Right lobe of liver (tissue), 6 donors: ENCODE data around the gene SERPINA3. TPM values are rescaled to one million over a fixed set of nuclear protein-coding genes. Genes with fewer than 3 reads are reported as not detected.

Experiments
- ATAC-seq, 4 donors: fragments of 200-7000 bp; cut with Tn5 transposase; one replicate each; pipeline ENCODE4 v1.9.1; 2020; ENCODE audit warnings: mild to moderate bottlenecking in 4 of 4, moderate library complexity in 4 of 4
- DNase-seq, 3 donors: peaks; one replicate each; pipeline ENCODE4 v3.0.0-alpha.2; 2020
- H3K27ac ChIP-seq, 3 donors: fragments of 200-600 bp; one replicate each; pipeline ENCODE4 v1.8.0; 2022
- H3K27me3 ChIP-seq, 2 donors: fragments of 200-600 bp; one replicate each; pipeline ENCODE4 v1.8.0; 2022
- H3K36me3 ChIP-seq, 4 donors: fragments of 200-600 bp; sonication (generic) in 1 of 4; one replicate each; pipeline versions ENCODE4 v1.5.1 to v1.8.0; 2017 to 2022; ENCODE audit warnings: control low read depth in 1 of 4
- H3K4me1 ChIP-seq, 4 donors: fragments of 200-600 bp; sonication (generic) in 1 of 4; one replicate each; pipeline versions ENCODE4 v1.5.1 to v1.8.0; 2017 to 2022; ENCODE audit warnings: control low read depth in 1 of 4
- H3K4me3 ChIP-seq, 3 donors: fragments of 200-600 bp; one replicate each; pipeline ENCODE4 v1.8.0; 2022
- H3K9me3 ChIP-seq, 4 donors: fragments of 200-600 bp; sonication (generic) in 1 of 4; one replicate each; pipeline versions ENCODE4 v1.5.1 to v1.8.0; 2017 to 2022; ENCODE audit warnings: control low read depth in 1 of 4
- POLR2A ChIP-seq: fragments of 450-650 bp; IDR thresholded peaks from one replicate; pipeline ENCODE4 v1.6.1; 2017; ENCODE audit warnings: antibody characterized with exemption, mild to moderate bottlenecking
- WGBS: methylation state at CpG from one replicate; pipeline ENCODE4 v1.1.6; 2018; ENCODE audit warnings: low coverage, low lambda C conversion rate; ENCODE audit not compliant: insufficient coverage; ENCODE audit errors: missing lambda C conversion rate; 5-methylcytosine and 5-hydroxymethylcytosine counted together
- intact Hi-C, 2 donors: fragments of 100-400 bp; cut with DNase I; formaldehyde crosslinking; loops; one replicate each; pipeline versions ENCODE4 v1.11.2 to v1.14.1; 2022
- total RNA-seq, 6 experiments: library from RNA; depleted of rRNA in 2 of 6; stranded (reverse); fragments of >200 nt in 2 of 6; fragmentation: NEBNext Ultra II Directional in 3 of 6; extraction: Animal tissue kit (Norgen Biotek cat#: 25700) in 3 of 6; gene quantifications; one replicate each; pipeline versions ENCODE4 v1.1.0 to v1.2.4, GENCODE V29; 2016 to 2023
- TF ChIP-seq, protein P1 (sequence below), 4 donors: fragments of 200-600 bp in 3 of 4; fragments of 450-650 bp in 1 of 4; IDR thresholded peaks; one replicate each; pipeline versions ENCODE4 v1.5.1 to v1.8.0; 2016 to 2022; ENCODE audit warnings: antibody characterized with exemption in 4 of 4, mild to moderate bottlenecking in 2 of 4
- donor health status: DM: no; HTN: yes; CAD: no.
- donor health status: DM: no; HTN: no; CAD: no.
- donor health status: DM: no; HTN: no; CAD: no.
- donor health status: DM: no; HTN: yes; CAD: no.
- donor health status: DM: no; HTN: yes; CAD: no.

SERPINA3 gene
- total RNA-seq, 6 experiments from 2014 or later = 5,211 to 12,749 (median 8,707) TPM

GRCh38 chr14:94644102-94644535 is 31.9 kb downstream of the SERPINA3 start:
- H3K9me3 ChIP-seq = peaks cover 0 to 3% (median 0%) of the 10 kb centered on the region in 4 donors
- ATAC-seq = no peak
- H3K4me3 ChIP-seq = no peak overlapping the region
- intact Hi-C loops = no loop called here
- H3K36me3 ChIP-seq = no peaks in the 10 kb centered on the region
- peaks cover 0 to 7% (median 3%) of the 10 kb centered on the region in 4 donors for H3K4me1 ChIP-seq
- no peaks in the 10 kb centered on the region for H3K27me3 ChIP-seq
- TF ChIP-seq, protein P1, sequence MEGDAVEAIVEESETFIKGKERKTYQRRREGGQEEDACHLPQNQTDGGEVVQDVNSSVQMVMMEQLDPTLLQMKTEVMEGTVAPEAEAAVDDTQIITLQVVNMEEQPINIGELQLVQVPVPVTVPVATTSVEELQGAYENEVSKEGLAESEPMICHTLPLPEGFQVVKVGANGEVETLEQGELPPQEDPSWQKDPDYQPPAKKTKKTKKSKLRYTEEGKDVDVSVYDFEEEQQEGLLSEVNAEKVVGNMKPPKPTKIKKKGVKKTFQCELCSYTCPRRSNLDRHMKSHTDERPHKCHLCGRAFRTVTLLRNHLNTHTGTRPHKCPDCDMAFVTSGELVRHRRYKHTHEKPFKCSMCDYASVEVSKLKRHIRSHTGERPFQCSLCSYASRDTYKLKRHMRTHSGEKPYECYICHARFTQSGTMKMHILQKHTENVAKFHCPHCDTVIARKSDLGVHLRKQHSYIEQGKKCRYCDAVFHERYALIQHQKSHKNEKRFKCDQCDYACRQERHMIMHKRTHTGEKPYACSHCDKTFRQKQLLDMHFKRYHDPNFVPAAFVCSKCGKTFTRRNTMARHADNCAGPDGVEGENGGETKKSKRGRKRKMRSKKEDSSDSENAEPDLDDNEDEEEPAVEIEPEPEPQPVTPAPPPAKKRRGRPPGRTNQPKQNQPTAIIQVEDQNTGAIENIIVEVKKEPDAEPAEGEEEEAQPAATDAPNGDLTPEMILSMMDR (IDR thresholded peaks at IDR 0.05) = no peak
- TF ChIP-seq POLR2A = no peak
- 100% methylated on average over 2 of the region's 4 CpGs for WGBS
- H3K27ac ChIP-seq = no peak overlapping the region
- peak in 1 of 3 donors; percentile 17 for DNase-seq

GRCh38 chr14:94646066-94646465 is 33.9 kb downstream of the SERPINA3 start:
- intact Hi-C loops = no loop called here
- 84% methylated on average over 2 of the region's 2 CpGs for WGBS

GRCh38 chr14:94646481-94646880 is 34.3 kb downstream of the SERPINA3 start:
- 33% methylated on average over 1 of the region's 5 CpGs for WGBS
- TF ChIP-seq, protein P1 (IDR thresholded peaks at IDR 0.05) = no peak
- TF ChIP-seq POLR2A = no peak
- H3K4me1 ChIP-seq = no peaks in the 10 kb centered on the region
- H3K27me3 ChIP-seq = no peaks in the 10 kb centered on the region
- H3K36me3 ChIP-seq = no peaks in the 10 kb centered on the region
- intact Hi-C loops = no loop called here
- ATAC-seq (no peak), DNase-seq (peak in 1 of 3 donors; percentile 11)
- H3K27ac ChIP-seq = no peak overlapping the region
- peaks cover 0 to 4% (median 0%) of the 10 kb centered on the region in 4 donors for H3K9me3 ChIP-seq
- H3K4me3 ChIP-seq = no peak overlapping the region

More at GRCh38 chr14:94646066-94646465, 33.9 kb downstream of the SERPINA3 start:
- H3K4me1 ChIP-seq = no peaks in the 10 kb centered on the region
- H3K4me3 ChIP-seq = no peak overlapping the region
- DNase-seq (no peak), ATAC-seq (no peak)
- no peak overlapping the region for H3K27ac ChIP-seq
- H3K27me3 ChIP-seq = no peaks in the 10 kb centered on the region
- TF ChIP-seq, protein P1 (IDR thresholded peaks at IDR 0.05) = no peak
- no peak for TF ChIP-seq POLR2A
- peaks cover 0 to 4% (median 0%) of the 10 kb centered on the region in 4 donors for H3K9me3 ChIP-seq
- H3K36me3 ChIP-seq = no peaks in the 10 kb centered on the region

- H3K4me1 ChIP-seq = no peaks in the 10 kb centered on the region
- DNase-seq (peak in 1 of 3 donors; percentile 11), ATAC-seq (no peak)
- TF ChIP-seq POLR2A = no peak
- TF ChIP-seq, protein P1 (IDR thresholded peaks at IDR 0.05) = no peak
- no peaks in the 10 kb centered on the region for H3K36me3 ChIP-seq
- no peak overlapping the region for H3K4me3 ChIP-seq
- intact Hi-C loops = no loop called here
- peaks cover 0 to 4% (median 0%) of the 10 kb centered on the region in 4 donors for H3K9me3 ChIP-seq
- no peak overlapping the region for H3K27ac ChIP-seq
- no peaks in the 10 kb centered on the region for H3K27me3 ChIP-seq
- WGBS = 83% methylated on average over 2 of the region's 4 CpGs
Observed at GRCh38 chr14:94648801-94649200, 36.6 kb downstream of the SERPINA3 start.
